A549 treated with Mapracorat at 1 μM for 4 hours (cell line): Measurements from ENCODE around the gene PRLHR. TPM values are rescaled to one million over a fixed set of nuclear protein-coding genes. Genes with fewer than 3 reads are reported as not detected.

Source experiments
- total RNA-seq: library from RNA; stranded (reverse); fragments of 200-300 nt; extraction: Qiagen RNA extraction; gene quantifications from 5 replicates; pipeline ENCODE4 v1.2.3, GENCODE V29; 2022

PRLHR gene
- not detected in 5 replicates for total RNA-seq

GRCh38 chr10:118595598-118596425 is at the start of gene PRLHR:
Gene PRLHR (minus strand): TSS chr10:118595648. CDS start chr10:118595244, 404 bp downstream.

Other genes starting within 250 kb of the PRLHR start
- gene CACUL1, start 159.3 kb upstream of the PRLHR start, total RNA-seq, result 10.5 to 13.7 TPM (median 11.7 TPM) in 5 replicates